SU-DHL-6 (cell line): ENCODE measurements around the gene TTLL8.

ENCODE experiments used
- EZH2phosphoT487 ChIP-seq: fragments of 200-600 bp; sonication (generic), shearing (Covaris generic); conservative IDR thresholded peaks from 2 replicates; pipeline ENCODE4 v1.6.1; 2018; ENCODE audit warnings: mild to moderate bottlenecking, antibody characterized with exemption, low read length, moderate library complexity, mixed read lengths
- TF ChIP-seq, protein P1 (sequence below): fragments of 200-600 bp; sonication (generic); IDR thresholded peaks from one replicate; pipeline ENCODE4 v1.5.1; 2017; ENCODE audit warnings: antibody characterized with exemption, mild to moderate bottlenecking, low read length, moderate library complexity; ENCODE audit not compliant: insufficient read depth, poor library complexity, severe bottlenecking

DNA sequence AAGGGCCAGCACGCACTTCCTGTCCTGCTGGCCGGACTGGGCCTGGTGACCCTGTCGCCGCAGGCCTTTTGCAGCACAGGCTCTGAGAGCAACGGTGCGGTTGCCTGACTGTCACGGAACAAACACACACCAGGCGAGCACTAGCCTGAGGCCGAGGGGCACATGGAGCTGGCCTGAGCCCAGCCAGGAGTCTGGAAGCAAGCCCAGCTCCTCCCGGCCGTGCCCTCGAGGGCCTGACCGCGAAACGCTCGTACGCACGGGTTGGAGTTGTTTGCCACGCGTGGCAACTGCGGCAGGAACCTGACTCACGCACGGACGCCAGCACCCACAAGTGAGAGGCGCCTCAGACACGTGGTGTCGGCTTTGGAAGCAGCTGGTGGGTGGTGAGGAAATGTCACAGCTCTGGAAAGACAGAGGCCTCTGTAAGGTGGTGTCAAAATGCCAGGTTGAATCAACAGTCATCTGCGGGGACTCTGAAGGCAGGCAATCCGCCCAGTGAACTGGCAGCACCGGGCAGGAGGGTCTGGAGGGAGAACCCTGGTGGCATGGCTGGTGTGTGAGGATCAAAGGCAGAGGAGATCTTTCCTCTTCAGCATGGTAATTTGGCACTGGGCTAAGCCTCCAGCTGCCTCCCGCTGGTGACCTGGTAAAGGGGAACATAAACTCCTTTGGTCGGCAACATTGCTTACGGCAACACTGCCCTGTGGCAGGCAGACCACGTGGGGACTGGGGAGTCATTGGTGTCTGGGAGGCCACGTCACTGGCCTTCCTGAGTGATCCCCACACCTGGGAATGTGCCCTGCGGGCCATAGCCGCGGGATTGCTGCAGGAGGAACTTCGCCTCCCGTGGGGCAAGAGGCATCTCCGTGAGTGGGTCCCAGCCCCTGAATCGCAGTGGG, 30.2 kb downstream of the TTLL8 start:
- TF ChIP-seq, protein P1, sequence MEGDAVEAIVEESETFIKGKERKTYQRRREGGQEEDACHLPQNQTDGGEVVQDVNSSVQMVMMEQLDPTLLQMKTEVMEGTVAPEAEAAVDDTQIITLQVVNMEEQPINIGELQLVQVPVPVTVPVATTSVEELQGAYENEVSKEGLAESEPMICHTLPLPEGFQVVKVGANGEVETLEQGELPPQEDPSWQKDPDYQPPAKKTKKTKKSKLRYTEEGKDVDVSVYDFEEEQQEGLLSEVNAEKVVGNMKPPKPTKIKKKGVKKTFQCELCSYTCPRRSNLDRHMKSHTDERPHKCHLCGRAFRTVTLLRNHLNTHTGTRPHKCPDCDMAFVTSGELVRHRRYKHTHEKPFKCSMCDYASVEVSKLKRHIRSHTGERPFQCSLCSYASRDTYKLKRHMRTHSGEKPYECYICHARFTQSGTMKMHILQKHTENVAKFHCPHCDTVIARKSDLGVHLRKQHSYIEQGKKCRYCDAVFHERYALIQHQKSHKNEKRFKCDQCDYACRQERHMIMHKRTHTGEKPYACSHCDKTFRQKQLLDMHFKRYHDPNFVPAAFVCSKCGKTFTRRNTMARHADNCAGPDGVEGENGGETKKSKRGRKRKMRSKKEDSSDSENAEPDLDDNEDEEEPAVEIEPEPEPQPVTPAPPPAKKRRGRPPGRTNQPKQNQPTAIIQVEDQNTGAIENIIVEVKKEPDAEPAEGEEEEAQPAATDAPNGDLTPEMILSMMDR, result no peak
- no peak for TF ChIP-seq EZH2phosphoT487
